ENCODE data around the gene MAP2K3.
A peak's percentile ranks its signal among the peaks of the same experiment; 100 is the strongest.

Gene MAP2K3

DNA sequence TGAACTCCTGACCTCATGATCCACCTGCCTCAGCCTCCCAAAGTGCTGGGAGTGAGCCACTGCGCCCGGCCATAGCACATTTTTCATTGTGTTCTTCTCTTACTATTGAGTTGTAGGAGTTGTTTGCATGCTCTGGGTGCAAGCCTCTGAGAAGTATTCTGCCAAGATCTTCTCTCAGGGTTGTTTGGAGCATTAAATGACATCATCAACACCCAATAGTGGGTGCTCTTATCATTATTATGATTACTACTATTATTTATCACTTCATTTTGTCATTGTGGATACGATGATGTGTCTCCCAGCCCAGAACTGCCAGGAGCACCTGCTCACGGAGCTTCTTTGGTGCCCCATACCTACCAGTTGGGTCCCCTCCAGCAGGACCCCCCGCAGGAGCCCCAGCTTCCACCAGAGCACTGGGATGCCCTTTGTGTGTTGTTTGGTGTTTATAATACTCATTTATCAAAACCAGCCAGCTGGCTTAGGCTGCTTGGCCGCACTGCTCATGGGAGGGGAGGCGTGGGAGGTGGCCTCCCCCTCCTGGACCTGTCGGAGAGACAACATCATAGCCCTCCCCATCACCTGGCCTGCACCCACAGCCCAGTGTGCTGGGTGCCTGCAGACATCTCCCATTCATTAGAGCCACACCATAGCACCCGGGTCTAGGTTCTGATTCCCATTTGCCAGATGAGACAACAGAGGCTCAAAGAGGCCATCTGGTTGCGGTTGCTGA is 12.9 kb upstream of the MAP2K3 start:
- TF ChIP-seq, protein P1, sequence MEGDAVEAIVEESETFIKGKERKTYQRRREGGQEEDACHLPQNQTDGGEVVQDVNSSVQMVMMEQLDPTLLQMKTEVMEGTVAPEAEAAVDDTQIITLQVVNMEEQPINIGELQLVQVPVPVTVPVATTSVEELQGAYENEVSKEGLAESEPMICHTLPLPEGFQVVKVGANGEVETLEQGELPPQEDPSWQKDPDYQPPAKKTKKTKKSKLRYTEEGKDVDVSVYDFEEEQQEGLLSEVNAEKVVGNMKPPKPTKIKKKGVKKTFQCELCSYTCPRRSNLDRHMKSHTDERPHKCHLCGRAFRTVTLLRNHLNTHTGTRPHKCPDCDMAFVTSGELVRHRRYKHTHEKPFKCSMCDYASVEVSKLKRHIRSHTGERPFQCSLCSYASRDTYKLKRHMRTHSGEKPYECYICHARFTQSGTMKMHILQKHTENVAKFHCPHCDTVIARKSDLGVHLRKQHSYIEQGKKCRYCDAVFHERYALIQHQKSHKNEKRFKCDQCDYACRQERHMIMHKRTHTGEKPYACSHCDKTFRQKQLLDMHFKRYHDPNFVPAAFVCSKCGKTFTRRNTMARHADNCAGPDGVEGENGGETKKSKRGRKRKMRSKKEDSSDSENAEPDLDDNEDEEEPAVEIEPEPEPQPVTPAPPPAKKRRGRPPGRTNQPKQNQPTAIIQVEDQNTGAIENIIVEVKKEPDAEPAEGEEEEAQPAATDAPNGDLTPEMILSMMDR (IDR thresholded peaks at IDR 0.05; ENCODE audit: low read depth, low read length, missing control alignments): no peak
- H3K4me3 ChIP-seq (ENCODE audit: low read depth, low read length): no peak overlapping the region
- no peak for DNase-seq (ENCODE audit: low read depth)

DNA sequence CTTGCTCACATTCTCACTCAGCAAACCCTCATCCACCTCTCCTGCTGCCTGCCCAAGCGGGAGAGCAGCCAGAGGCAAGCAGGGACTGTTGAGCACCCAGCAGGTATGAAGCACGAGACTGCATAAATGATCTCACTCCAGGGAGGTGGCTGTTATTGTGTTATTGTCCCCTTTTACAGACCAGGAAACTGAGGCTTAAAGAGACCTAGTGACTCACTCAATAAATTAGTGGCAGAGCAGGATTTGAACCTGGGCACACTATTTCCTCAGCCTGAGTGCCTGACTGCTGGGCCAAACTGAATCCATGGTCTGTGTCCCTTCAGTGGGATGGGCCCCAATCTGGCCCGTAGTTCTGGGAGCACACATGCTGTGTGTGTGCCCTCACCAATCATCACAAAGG is 12.3 kb upstream of the MAP2K3 start:
- H3K4me3 ChIP-seq (ENCODE audit: low read depth, low read length): no peak overlapping the region
- TF ChIP-seq, protein P1 (IDR thresholded peaks at IDR 0.05; ENCODE audit: low read depth, low read length, missing control alignments): no peak
- no peak for DNase-seq (ENCODE audit: low read depth)

DNA sequence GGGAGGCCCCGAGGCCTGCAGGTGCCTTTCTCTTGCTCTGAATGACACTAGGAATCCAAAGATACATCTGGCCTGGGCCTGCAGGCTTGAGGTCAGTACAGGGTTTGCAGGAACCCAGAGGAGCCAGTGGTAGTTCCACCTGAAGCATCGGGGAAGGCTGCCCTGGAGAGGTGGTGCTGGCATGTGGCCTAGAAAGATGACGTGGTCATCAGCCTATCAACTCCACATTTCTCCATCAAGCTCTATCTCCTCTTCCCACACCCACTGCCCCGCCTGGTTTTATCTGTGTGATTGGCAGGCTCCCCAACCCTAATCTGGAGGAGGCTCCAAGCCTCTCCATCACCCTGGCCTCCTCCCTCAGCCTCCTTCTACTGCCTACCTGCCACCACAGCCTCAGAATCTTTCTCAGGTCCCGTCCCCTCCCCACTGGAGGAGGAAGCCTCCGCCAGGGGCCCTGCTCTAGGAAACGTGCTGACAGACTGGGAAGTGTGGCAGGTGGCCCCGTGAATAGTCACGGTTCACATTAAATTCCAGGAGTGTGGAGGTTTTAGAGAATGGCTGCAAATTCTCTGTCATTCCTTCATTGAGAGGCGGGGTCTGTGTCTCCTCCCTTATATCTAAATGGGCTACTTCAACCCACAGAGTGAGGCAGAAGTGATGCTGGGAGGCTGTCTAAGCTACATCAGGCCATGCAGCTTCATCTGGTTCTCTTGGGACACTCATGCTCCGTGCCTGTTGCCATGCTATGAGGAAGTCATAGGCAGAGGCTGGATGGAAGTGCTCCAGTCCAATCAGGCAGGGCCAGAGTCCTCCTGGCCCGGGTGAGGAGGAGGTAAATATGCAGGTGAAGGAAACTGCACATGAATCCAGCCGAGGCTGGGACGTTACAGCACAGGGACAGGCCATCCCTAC is 11.4 kb upstream of the MAP2K3 start:
- no peak for DNase-seq (ENCODE audit: low read depth)
- H3K4me3 ChIP-seq (ENCODE audit: low read depth, low read length): no peak overlapping the region
- TF ChIP-seq, protein P1 (IDR thresholded peaks at IDR 0.05; ENCODE audit: low read depth, low read length, missing control alignments): no peak

DNA sequence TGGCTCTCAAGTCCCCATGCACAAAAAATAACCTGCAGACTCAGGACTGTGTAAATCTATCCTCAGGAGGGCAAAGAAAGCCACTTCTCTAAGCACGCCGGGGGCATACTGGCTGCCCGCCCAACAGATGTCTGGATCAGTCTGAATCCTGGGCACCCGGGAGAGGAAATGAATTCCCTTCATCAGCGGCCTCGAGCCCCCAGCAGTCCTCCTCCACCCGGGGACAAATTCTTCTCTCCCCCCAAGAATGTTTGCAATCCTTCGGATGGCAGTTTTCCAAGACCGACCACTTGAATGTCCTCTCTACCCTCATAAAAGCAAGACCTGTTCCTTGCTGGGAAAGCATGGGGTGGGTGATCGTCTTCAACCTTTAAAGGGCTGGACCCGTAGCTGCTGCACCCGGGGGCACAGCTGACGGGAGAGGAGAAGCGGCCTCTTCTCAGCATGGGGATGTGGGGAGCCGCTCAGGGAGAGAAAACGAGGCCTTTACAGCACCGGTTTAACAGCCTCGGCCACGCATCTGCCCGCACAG is 9.4 kb upstream of the MAP2K3 start:
- TF ChIP-seq, protein P1 (IDR thresholded peaks at IDR 0.05; ENCODE audit: low read depth, low read length, missing control alignments): no peak
- peak overlapping the region; percentile 69 for H3K4me3 ChIP-seq (ENCODE audit: low read depth, low read length)
- DNase-seq (ENCODE audit: low read depth): no peak

DNA sequence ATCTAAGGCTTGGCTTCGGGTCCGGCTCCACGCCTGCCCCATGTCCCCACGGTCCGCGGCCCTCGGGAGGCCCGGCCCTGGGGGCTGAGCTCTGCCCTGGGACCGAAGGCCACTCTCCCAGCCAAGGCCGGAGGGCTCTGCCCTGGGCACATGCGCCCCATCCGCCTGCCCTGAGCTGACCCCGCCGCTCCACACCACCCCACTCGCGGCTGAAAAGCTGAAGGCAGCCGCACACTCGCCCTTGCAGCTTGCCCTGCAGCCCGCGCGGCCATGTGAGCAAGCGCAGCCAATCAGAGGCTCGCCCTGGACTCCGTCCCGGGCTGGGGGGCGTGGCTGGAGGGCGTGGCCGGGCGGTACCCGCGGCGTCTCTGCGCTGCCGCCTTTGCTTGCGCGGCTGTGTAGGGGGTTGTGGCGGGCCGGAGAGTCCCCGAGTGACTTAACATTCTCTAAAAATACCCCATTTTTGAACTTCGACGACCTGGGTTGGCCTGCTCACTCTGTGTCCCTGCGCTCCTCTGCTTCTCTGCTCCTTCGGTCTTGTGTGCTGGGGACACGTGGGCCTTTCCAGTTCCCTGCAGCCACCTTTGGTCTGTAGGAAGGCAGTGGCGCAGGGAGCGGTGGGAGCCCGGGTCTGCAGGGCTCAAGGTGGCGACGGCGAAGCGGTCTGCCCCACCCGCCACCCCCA is 8.8 kb upstream of the MAP2K3 start:
- DNase-seq (ENCODE audit: low read depth): peak; percentile 51

DNA sequence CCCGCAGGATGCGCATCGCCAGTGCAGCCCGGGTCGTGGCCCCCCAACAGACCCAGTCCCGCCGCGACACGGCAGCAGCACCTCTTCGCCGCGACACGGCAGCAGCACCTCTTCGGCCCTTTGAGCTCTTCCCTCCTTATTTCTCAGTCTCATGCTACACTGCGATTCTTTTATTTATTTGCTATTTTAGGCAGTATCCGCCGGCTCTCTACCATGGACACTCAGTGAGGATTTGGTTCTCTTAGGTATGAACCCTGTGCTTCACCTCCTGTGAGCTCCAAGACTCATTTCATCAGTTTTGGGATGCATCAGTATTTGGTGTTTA is 8.3 kb upstream of the MAP2K3 start:
- DNase-seq (ENCODE audit: low read depth): no peak
- H3K4me3 ChIP-seq (ENCODE audit: low read depth, low read length): peak overlapping the region; percentile 69
- TF ChIP-seq, protein P1 (IDR thresholded peaks at IDR 0.05; ENCODE audit: low read depth, low read length, missing control alignments): no peak

More for the DNA sequence above, 8.8 kb upstream of the MAP2K3 start:
- H3K4me3 ChIP-seq (ENCODE audit: low read depth, low read length): peak overlapping the region; percentile 69
- TF ChIP-seq, protein P1 (IDR thresholded peaks at IDR 0.05; ENCODE audit: low read depth, low read length, missing control alignments): peak; percentile 12

Measured in GM12864 (cell line).